ENCODE measurements around the gene SUGP2. TPM values are rescaled to one million over a fixed set of nuclear protein-coding genes. Genes with fewer than 3 reads are reported as not detected.

SUGP2 gene
- total and polyA plus RNA-seq, 8 donors, result 21.5 to 104 (median 53.4) TPM

DNA sequence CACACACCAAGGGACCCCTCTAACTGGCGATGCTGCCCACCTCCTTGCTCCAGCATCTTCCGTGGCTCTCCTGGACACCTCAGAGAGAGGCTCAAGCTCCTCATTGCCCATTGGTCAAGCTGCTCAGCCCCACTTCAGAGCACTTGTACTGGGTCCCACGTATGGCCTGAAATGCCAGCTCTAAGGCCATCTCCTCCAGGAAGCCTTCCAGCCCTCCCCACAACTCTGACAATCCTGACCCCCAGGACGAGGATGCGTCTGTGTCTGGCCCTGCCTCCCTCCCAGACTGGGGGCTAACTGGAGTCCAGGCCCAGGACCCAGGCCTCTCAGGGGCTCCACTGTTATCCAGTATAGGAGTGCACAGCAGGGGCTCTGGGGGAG, 84.4 kb downstream of the SUGP2 start:
- Histone ChIP-seq H3K4me3 (no peak overlapping the region), H3K9me3 (no peaks in the 10 kb centered on the region), H3K4me1 (no peaks in the 10 kb centered on the region), H3K27ac (no peak overlapping the region), H3K36me3 (no peaks in the 10 kb centered on the region), H3K27me3 (no peaks in the 10 kb centered on the region)
- WGBS, 5 donors, result 72 to 86% (median 82%) methylated on average over 5 of the region's 5 CpGs
- no peak for DNase-seq
- intact Hi-C loops (cut with DNase I; ENCODE audit: low total_unique reads), result no loop called here
- TF ChIP-seq EP300 (IDR thresholded peaks at IDR 0.05), result no peak
- TF ChIP-seq, protein P1, sequence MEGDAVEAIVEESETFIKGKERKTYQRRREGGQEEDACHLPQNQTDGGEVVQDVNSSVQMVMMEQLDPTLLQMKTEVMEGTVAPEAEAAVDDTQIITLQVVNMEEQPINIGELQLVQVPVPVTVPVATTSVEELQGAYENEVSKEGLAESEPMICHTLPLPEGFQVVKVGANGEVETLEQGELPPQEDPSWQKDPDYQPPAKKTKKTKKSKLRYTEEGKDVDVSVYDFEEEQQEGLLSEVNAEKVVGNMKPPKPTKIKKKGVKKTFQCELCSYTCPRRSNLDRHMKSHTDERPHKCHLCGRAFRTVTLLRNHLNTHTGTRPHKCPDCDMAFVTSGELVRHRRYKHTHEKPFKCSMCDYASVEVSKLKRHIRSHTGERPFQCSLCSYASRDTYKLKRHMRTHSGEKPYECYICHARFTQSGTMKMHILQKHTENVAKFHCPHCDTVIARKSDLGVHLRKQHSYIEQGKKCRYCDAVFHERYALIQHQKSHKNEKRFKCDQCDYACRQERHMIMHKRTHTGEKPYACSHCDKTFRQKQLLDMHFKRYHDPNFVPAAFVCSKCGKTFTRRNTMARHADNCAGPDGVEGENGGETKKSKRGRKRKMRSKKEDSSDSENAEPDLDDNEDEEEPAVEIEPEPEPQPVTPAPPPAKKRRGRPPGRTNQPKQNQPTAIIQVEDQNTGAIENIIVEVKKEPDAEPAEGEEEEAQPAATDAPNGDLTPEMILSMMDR (IDR thresholded peaks at IDR 0.05), result no peak
- no peak for TF ChIP-seq POLR2AphosphoS5 (IDR thresholded peaks at IDR 0.05)
- no peak for TF ChIP-seq POLR2A (IDR thresholded peaks at IDR 0.05)

DNA sequence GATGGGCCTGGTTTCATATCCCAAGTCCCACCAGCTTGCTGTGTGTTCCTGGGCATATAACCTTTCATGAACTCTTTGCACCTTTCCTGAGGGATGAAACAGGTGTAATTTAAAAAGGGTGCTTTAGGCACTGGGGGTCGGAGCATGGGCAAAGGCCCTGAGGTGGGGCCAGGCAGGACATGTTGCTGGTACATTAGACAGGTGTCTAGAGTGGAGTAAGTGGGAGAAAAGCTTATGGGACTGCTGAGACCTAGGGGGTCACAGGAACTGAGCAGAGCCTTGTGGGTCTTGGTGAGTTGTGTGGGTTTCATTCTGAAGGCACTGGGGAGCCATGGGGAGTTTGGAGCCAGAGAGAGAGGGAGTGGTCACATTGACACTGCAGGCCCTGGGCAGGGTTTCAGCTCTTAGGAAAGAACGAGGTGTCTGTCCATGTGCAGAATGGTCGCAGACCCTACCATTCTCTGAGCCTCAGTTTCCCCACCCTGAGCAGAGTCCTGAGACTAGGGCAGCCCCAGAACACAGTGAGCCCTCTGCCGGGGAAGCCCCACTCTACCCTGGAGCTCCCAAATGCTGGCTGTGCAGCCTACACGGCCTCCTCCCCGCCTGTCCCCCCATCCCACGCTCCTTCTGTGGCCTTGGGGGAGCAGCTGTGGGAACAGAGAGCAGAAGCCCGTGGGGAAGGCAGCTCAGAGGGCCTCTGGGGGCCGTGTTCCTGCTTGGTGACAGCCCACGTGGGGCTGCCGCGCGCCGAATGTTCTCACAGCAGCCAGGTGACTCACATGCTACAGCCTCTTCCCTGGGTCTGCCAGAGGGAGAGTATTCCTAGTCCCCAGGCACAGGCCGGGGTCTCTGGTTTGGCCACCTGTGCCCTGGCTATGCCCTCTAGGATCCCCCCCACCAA, 85.0 kb downstream of the SUGP2 start:
- Histone ChIP-seq H3K27ac (no peak overlapping the region), H3K9me3 (no peaks in the 10 kb centered on the region), H3K27me3 (no peaks in the 10 kb centered on the region), H3K4me3 (no peak overlapping the region), H3K36me3 (no peaks in the 10 kb centered on the region), H3K4me1 (no peaks in the 10 kb centered on the region)
- DNase-seq, result no peak
- TF ChIP-seq POLR2A (IDR thresholded peaks at IDR 0.05) (no peak), EP300 (IDR thresholded peaks at IDR 0.05) (no peak), POLR2AphosphoS5 (IDR thresholded peaks at IDR 0.05) (no peak)
- TF ChIP-seq, protein P1 (IDR thresholded peaks at IDR 0.05), result no peak
- intact Hi-C loops (cut with DNase I; ENCODE audit: low total_unique reads), result no loop called here
- WGBS, 5 donors, result 74 to 88% (median 82%) methylated on average over 7 to 15 of the region's 15 CpGs

DNA sequence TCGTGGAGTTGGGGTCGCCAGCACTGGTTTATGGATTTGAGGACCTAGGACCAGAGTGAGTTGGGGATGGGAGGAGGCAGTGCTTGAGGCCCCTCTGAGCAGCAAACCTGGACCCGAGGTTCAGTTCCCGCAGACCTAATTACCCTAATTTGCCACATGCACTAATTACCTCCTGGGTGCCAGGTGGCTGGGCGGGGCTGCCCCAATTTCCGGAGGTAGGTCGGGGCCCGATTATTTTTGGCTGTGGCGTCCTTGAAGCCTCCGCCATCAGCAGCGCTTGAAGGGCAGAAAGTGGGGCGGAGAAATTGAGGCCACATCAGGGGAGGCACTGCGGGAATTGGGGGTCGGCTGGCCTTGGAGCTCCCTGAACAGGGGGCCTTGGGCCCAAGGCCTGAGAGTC, 86.4 kb downstream of the SUGP2 start:
- H3K4me3 ChIP-seq, result no peak overlapping the region
- intact Hi-C loops (cut with DNase I; ENCODE audit: low total_unique reads), result no loop called here
- no peak for DNase-seq
- H3K4me1 ChIP-seq, result no peaks in the 10 kb centered on the region
- TF ChIP-seq, protein P1 (IDR thresholded peaks at IDR 0.05), result no peak
- TF ChIP-seq POLR2A (IDR thresholded peaks at IDR 0.05) (no peak), EP300 (IDR thresholded peaks at IDR 0.05) (no peak), POLR2AphosphoS5 (IDR thresholded peaks at IDR 0.05) (no peak)
- H3K9me3 ChIP-seq, result no peaks in the 10 kb centered on the region
- H3K27me3 ChIP-seq, result no peaks in the 10 kb centered on the region
- 83 to 92% (median 86%) methylated on average over 12 to 14 of the region's 14 CpGs for WGBS, 5 donors
- no peak overlapping the region for H3K27ac ChIP-seq
- no peaks in the 10 kb centered on the region for H3K36me3 ChIP-seq

GRCh38 chr19:18946335-18946734, 87.0 kb downstream of the SUGP2 start:
- no peaks in the 10 kb centered on the region for H3K36me3 ChIP-seq
- H3K9me3 ChIP-seq, result no peaks in the 10 kb centered on the region
- TF ChIP-seq POLR2A (IDR thresholded peaks at IDR 0.05) (no peak), EP300 (IDR thresholded peaks at IDR 0.05) (no peak), POLR2AphosphoS5 (IDR thresholded peaks at IDR 0.05) (no peak)
- TF ChIP-seq, protein P1 (IDR thresholded peaks at IDR 0.05), result no peak
- peaks cover 0 to 6% (median 5%) of the 10 kb centered on the region in 4 donors for H3K4me1 ChIP-seq
- H3K27ac ChIP-seq, result no peak overlapping the region
- no peak for DNase-seq
- H3K27me3 ChIP-seq, result no peaks in the 10 kb centered on the region
- no peak overlapping the region for H3K4me3 ChIP-seq
- intact Hi-C loops (cut with DNase I; ENCODE audit: low total_unique reads), result no loop called here

Data from stomach (tissue), 9 donors.